T-helper 1 cell (primary cell): ENCODE results near the gene RNF32.
"Not testable (repeated sequence)": the region's sequence is repeated elsewhere in the genome, so short reads cannot be mapped to it uniquely, and the experiment has no call there.

Experiments used
- DNase-seq, 5 donors: peaks; one replicate each; pipeline ENCODE4 v3.0.0-alpha.2; 2012 to 2020

The RNF32 gene

DNA sequence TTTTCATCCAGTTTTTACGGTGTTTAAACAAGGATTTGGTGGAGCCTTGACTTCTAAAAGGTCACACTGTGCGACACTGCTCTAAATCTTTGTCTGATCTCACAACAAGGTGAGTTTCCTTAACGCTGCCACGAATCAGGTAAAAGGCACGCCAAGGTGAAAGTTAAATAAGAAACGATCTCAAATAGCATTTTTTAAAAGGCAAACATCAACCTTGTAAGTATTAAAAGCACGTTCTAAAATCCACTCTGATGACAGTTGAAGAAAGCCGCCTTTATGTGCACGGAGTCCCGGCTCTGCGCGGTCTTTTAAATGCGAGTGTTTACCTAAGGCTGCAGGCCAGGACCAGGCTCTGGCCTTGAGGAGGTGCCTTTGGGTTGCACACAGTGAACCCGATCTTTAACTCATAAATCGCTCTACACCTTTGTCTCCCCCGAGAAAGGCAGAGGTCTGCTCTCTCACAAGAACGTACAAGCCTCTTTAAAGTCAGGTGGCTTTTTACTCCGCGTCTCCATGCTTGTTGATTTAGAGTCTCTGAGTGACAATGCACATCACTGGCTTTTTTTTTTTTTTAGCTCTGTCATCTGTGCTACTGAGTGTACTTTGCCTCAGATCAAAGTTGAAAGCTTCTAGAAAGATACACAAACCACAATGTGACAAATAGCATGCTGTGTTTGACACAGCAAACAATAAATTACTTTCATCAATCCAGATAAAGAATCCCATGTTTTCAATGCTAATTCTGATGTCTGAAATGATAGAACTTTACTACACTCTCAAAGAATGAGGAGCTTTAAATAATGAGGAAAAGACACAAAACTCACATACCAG lies 25.9 kb upstream of the RNF32 start:
- no peak for DNase-seq

DNA sequence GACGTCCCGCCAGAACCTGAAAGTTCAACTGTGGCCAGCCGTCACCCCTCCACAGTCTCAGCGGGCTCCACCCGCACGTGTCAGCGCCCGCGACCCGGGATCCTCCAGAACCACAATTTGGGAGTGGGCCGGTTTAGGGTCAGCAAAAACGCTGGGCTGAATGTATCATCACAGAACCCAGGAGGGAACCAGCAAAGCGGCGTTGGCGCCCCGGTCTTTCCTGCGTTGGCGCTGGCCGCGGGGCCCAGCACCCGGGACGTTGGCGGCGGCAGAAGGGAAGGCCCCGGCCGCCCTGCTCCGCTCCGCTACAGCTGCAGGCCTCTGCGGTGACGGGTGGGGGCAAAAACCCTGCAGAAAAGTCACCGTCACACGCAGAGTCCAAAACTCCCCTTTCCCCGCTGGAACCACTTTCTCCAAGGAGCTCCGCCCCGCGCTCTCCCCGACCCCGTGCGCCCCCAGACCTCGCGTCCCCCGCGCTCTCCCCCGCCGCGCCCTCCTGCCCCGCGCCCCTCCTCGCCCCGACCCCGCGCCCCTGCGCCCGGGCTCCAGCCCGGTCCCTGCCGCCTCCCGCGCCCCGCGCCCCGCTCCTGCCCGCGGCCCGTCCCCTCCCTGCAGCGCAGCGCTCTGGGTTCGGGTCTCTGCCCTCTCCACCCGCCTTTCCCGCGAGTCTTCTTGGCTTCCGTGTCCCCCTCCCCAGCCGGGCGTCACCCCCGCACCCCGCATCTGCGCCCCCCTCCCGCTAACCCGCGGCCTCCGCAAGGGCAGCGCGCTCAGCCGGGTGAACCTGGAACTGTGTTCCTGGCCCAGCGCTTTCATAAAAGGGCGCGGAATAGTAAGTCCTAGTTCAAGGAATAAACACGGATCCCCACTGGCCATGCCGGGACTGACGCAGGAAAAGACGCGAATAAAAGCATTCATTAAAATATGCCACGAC lies 24.0 kb upstream of the RNF32 start:
- DNase-seq, result no peak

DNA sequence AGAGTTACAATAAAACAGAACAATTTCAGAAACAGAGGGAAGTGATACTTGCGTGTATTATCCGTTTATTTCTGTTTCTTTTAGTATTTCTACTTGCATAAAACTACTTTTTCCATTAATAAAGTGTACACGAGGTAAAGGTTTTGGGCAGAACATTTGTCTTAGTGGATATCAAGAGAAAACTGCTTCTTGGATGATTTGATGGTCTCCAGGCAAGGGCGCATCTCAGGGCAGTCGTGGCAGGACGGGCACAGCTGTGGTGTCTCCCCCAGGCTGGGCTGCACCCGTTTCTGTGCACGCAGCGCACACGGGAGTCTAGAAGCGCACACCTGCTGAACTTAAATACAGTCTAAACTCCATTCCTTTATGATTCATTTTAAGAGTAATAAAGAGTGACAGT lies 23.4 kb upstream of the RNF32 start:
- DNase-seq, result no peak

DNA sequence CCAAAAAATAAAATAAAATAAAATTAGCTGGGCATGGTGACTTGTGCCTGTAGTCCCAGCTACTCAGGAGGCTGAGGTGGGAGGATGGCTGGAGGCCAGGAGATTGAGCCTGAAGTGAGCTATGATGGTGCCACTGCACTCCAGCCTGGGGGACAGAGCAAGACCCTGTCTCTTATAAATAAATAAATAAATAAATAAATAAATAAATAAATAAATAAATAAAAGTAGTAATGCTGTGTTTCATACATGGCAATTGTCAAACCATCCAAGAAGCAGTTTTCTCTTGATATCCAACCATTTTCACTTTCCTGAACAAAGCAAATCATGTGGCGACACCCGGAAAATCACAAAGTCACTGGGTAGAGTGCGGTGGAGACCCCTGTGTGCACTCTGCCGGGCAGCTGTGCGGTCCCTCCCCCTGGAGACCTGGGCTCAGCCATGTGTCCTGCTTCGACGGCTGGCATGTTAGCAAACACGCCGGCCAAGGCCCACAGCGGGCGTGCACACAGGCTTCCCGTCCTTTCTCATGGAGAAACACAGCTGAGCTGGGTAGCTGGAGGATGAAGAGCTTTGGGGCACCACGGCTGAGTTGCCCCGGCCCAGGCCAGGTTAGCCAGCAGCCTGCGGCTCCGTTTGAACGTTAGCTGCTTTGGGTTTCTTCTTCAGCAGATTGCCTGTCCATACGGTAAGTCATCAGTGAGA lies 22.3 kb upstream of the RNF32 start:
- no peak for DNase-seq

DNA sequence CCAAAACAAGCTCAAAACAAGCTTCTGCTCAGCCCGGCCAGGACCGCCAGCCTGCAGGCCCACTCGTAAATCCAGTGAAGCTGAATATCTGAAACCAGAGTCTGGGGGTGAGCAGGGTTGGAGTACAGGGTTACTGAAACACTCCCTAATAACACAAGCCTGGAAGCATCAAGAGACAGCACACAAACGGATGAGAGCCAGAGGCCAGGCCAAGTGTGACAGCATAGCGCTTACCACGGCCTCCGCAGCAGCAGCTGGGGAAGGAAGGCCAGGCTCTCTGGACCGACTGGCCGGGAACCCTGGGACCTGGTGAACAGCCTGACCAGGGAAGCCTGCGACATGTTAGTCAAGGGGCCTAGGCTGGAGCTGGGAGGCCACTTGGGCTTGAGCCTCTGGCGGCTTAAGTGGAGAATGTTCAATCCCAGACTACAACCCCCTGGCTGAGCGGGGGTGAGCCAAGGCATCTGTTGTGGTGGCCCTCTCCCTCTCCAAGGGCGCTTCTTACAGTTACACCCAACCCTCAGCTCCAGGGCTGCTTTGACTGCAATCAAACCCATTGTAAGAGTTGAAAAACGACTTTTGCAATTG lies 21.7 kb upstream of the RNF32 start:
- DNase-seq, result no peak

DNA sequence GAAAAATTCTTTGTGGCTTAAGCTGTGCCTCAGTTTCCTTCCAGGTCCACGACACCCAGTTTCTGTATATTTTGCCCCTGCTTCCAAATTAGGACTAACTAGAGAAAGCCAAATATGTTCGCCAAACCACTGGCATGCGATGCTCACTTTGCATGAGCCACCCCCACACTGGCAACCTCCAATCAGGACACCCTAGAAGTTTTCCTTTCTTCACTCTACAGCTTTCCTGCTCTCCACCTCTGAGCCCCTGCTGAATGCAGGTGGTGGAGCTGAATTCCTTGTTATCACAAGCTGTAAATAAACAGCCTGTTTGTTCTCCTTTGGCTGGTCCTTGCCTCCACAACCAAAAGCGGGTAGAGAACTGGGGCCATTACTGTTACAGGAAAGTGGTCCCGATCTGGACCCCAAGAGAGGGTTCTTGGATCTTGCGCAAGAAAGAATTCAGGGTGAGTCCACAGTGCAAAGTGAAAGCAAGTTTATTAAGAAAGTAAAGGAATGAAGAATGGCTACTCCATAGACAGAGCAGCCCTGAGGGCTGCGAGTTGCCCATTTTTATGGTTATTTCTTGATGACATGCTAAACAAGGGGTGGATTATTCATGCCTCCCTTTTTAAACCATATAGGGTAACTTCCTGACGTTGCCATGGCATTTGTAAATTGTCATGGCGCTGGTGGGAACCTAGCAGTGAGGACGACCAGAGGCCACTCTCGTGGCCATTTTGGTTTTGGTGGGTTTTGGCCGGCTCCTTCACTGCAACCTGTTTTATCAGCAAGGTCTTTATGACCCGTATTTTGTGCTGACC lies 20.9 kb upstream of the RNF32 start:
- DNase-seq, result not testable (repeated sequence)

DNA sequence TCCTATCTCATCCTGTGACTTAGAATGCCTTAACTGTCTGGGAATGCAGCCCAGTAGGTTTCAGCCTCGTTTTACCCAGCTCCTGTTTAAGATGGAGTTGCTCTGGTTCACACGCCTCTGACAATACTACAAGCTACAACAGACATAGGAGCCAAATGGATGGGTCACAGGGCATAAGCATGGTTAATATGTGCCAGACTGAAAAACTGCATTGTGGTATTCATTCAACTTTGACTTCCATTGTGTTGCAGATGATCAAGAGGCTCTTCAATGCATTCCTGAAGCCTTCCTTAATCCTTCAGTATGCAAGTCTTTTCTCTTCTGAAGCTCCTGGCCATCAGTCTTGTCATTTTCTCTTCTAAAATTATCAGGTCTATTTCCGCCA lies 20.3 kb upstream of the RNF32 start:
- DNase-seq, result no peak

DNA sequence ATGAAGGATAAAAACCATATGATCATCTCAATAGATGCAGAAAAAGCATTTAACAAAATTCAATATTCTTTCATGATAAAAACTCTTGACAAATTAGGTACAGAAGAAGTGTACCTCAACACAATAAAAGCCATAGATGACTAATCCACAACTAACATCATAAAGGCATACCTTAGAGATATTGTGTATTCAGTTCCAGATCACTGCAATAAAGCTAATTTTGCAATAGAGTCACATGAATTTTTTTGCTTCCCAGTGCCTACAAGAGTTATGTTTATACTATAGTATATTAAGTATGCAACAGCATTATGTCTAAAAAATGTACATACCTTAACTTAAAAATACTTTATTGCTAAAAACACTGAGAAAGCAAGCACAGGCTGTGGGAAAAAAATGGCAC lies 18.9 kb upstream of the RNF32 start:
- DNase-seq, result no peak

DNA sequence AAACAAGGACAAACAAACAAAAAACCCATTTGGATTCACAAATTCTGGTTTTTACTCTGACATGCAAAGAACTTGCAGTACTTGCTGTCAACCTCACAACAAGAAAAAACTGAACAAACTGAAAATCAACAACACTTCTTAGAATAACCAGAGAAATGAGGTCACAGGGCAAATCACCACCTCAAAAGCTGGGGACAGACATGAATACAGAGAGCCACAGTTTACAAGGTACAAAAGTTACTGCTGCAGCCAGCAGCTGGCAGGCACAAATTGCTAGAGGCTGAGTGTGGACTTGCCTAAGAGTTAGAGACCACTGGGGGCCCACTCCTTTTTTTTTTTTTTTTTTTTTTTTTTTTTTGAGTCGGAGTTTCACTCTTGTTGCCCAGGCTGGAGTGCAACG lies 15.0 kb upstream of the RNF32 start:
- DNase-seq, result peak in 1 of 5 donors; percentile 79

DNA sequence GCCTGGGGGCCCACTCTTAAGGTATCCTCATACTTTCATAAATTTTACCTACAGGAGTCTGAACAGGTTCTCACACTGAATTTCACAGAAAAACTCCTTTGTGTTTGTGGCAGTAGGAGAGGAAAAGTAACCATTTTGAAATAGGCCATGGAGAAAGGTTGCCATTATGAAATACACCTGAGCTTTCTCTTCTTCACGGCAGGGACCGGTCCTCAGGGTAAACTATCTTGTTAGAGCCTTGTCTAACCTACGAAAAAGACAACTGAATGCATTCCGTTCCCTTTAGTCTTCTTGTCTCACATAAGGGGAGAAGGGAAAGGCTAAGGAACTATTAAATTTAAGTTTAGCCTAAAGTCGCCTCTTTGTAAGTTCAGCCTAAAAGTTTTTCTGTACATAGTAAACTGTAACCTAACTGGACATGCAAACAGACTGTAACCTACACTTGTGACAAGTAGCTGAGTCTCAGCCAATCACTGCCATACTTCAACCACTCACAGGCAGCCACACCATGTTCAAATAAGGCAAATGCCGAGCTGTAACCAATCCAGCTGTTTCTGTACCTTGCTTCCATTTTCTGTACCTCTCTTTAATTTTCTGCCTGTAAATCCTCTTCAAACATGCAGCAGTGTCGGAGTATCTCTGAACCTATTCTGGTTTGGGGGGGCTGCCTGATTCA lies 14.2 kb upstream of the RNF32 start:
- no peak for DNase-seq

DNA sequence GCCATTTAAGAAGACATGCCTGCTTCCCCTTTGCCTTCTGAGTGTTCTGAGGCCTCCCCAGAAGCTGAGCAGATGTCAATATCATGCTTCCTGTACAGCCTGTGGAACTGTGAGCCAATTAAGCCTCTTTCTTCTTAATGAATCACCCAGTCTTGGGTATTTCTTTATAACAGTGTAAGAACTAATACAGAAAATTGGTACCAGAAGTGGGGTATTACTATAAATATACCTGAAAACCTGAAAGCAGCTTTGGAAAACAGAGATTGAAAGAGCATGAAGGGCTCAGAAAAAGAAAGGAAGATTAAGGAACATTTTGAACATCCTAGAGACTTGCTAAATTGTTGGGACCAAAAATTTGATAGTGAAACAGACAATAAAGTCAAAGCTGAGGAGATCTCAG lies 12.0 kb upstream of the RNF32 start:
- no peak for DNase-seq

DNA sequence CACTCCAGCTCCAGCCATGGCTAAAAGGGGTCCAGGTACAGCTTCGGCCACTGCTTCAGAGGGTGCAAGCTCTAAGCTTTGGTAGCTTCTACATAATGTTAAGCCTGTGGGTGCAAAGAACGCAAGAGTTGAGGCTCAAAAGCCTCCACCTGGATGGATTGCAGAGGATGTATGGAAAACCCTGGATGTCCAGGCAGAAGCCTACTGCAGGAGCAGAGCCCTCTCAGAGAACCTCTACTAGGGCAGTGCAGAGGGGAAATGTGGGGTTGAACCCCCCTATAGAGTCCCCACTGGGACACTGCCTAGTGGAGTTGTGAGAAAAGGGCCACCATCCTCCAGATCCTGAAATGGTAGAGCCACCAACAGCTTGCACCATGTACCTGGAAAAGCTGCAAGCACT lies 10.7 kb upstream of the RNF32 start:
- no peak for DNase-seq

DNA sequence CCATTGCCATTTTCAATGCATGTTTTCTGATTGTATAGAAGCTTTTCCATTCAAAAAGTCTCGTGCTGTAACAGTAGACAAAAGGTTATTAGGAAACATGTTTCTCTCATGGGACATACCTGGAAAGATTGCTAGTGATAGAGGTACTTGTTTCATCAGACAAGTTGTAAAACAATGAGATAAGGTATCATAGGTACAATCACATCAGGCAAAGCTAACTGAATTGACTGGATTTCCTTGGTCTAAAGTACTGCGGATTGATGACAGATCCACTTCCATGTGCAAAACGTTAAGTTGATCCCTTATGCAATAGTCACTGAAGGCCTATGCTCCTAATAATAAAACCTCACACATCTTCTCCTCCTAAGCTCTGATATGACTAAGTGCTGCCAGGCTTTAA lies 6.5 kb upstream of the RNF32 start:
- DNase-seq, result no peak

DNA sequence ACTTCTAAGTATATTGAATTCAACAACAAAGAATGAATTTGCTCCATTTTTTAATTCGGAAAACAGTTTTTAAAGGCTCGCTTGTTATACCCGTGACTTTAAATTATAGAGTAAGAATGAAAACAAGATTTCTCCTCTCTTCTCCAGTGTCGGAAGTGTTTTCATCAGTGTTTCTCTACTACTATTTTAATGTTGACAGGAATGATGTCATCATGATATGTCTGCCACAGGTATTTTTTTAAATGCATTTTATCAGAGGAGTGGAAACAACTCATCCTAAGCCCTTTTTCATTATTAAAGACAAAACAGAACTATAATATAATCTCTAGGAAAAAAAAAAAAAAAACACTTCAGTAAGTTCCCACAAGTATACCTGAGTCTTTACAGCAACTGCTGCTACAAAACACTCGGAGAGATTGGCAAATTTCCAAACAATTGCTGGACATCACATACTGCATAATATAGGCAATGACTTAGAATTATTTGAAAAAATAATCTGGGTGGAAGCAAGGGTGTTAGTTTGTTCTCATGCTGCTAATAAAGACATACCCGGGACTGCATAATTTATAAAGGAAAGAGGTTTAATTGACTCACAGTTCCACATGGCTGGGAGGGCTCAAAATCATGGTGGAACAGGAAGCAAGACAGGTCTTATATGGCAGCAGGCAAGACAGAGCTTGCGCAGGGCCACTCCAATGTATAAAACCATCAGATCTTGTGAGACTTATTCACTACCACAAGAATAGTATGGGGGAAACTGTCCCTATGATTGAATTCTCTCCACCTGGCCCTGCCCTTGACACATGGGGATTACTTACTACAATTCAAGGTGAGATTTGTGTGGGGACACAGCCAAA lies 4.8 kb upstream of the RNF32 start:
- DNase-seq, result no peak

DNA sequence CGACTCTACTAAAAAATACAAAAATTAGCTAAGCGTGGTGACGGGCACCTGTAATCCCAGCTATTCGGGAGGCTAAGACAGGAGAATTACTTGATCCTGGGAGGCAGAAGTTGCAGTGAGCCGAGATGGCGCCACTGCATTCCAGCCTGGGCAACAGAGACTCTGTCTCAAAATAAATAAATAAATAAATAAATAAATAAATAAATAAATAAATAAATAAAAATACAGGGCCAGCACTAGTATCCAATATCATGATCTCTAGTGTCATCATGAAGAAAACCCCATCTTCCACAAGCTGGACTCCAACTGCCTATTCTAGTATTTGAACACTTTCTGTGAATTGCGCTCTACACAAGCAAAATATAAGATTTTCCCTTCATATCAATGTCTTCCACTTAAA lies 3.5 kb upstream of the RNF32 start:
- not testable (repeated sequence) for DNase-seq

DNA sequence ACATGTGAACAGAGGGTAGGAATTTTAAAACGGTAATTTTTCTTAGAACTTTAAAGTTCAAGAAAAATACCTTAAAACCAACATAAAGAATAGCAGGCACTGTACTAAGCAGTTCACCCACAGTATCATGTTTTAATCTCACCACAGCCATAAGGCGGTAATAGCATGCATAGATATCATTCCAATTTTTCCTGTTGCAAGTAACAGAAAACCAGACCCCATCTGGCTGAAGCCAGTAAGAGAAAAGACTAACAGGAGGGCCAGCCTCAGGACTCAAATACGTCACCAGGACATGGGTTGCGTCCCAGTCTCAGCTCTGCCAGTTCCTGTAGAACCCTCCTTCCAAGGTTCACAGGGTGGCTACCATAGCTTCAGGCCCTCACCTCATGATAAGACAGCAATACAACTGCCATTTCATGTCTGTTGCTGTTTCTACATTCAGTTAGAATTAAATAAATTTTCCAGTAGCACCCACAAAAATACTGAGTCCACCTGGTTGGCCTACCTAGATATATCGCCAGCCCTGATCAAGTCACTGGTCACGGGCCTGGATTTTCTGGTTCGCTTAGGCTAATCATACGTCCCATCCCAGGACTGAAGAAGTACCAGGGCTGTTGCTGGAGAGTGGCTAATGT lies 2.0 kb upstream of the RNF32 start:
- no peak for DNase-seq

DNA sequence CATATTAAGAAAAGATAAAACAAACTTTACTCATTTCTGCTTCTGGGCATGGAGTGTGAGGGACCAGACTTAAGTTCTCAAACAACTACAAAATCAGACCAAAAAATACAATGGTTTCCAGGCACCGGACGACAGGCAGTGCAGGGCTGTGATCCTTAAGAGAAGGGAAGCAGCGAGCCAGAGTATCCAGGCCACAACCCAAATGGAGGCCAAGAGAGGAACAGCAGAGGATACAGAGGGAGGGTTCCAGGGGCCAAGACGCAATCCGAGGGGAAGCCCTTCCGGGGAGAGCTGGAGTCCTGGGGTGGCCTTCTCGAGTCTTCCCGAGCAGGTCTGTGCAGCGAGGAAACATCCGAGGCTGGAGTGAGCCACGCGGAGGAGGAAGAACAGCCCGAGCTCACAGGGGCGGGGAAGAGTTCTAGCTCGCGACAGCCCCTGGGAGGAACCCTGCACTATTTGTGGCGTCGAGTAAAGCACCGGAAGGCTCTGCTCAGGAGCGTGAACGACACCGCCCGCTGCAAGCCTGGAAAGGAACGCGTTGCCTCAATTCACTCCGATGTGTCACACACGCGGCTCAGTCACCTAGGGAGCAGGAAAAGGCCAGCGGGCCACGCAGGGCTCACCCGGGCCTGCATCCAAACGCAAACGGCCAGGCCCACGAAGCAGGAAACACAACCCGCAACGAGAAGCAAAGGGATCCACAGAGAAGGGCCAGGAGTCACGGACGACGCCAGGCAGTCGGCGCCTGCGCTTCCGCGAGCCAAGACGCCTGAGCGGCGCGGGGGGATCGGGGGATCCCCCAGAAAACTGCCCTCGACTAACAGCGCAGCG lies 933 bp upstream of the RNF32 start:
- peak in 1 of 5 donors; percentile 3 for DNase-seq

DNA sequence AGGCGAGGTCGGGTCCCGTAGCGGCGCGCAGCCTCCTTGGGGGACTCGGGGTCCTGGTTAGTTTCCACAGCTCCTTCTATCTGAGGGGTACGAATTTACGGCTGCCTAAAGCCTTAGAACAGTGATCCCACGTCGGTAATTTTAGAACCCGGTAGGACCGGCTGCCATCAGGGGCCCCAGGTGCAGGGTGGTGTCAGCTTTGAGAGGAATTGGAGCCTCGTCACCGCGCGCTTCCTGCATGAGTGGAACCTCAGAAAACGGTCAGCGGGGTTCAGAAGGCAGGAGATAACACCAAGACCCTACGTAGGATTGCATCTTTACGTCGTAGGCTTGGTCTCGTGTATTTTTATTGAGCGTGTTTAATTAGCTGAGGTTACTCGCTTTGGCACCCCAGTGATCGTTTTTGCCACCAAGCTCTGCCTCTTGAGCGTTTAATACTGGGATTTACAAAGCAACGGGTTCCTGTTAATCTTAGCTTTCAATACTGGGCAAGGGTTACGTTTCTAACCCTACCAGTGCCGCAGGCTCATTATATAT lies 443 bp downstream of the RNF32 start:
- DNase-seq, result peak in 3 of 5 donors; percentile 24 to 80 (median 47)
